Pancreas (tissue), 10 donors: ENCODE data around the gene PCNP. TPM values are rescaled to one million over a fixed set of nuclear protein-coding genes. Genes with fewer than 3 reads are reported as not detected.
"Not testable (repeated sequence)": the region's sequence is repeated elsewhere in the genome, so short reads cannot be mapped to it uniquely, and the experiment has no call there.

Source experiments
- ATAC-seq, 4 donors: fragments of 200-7000 bp; cut with Tn5 transposase; one replicate each; pipeline versions ENCODE4 v1.8.0 to v1.9.1; 2020; ENCODE audit warnings: mild to moderate bottlenecking in 4 of 4, moderate library complexity in 4 of 4
- DNase-seq, 6 donors: peaks; one replicate each; pipeline ENCODE4 v3.0.0-alpha.2; 2020
- FAIRE-seq: peaks from 2 replicates; lab custom pipeline; 2012; peaks lifted over from hg19 to GRCh38; lab: Jason Lieb, UNC
- H3K27ac ChIP-seq, 4 donors: fragments of 200-600 bp; sonication (generic); 1 replicate in 3 of 4; 2 replicates in 1 of 4; pipeline versions ENCODE4 v1.5.0 to v1.8.0; 2020
- H3K27me3 ChIP-seq, 4 donors: fragments of 200-600 bp; one replicate each; pipeline ENCODE4 v1.8.0; 2021
- H3K36me3 ChIP-seq, 3 donors: fragments of 200-600 bp; sonication (generic) in 1 of 3; one replicate each; pipeline versions ENCODE4 v1.5.0 to v1.8.0; 2020 to 2021
- H3K4me1 ChIP-seq, 3 donors: fragments of 200-600 bp; one replicate each; pipeline ENCODE4 v1.8.0; 2021
- H3K4me3 ChIP-seq, 4 donors: fragments of 200-600 bp; sonication (generic) in 2 of 4; one replicate each; pipeline versions ENCODE4 v1.5.0 to v1.8.0; 2020 to 2021
- H3K9me3 ChIP-seq, 4 donors: fragments of 200-600 bp; one replicate each; pipeline ENCODE4 v1.8.0; 2021
- WGBS, 2 donors: extraction: QIAGEN DNeasy Blood & Tissue Kit; methylation state at CpG; one replicate each; pipeline ENCODE4 v1.1.7; 2013; 5-methylcytosine and 5-hydroxymethylcytosine counted together
- intact Hi-C, 3 donors: fragments of 100-400 bp; cut with DNase I; formaldehyde crosslinking; loops; one replicate each; pipeline versions ENCODE4 v1.11.1 to v1.14.2; 2022
- polyA plus RNA-seq, 2 donors: library from polyadenylated mRNA; stranded (reverse); fragments of 200-250 nt; gene quantifications; one replicate each; pipeline ENCODE4 v1.2.3, GENCODE V29; 2013
- total RNA-seq, 6 donors: library from RNA; stranded (reverse); fragmentation: NEBNext Ultra II Directional in 4 of 6; extraction: Animal tissue kit (Norgen Biotek cat#: 25700) in 4 of 6; gene quantifications; one replicate each; pipeline versions ENCODE4 v1.2.1 to v1.2.4, GENCODE V29; 2021 to 2023
- TF ChIP-seq, protein P1 (sequence below), 4 donors: fragments of 200-600 bp; sonication (generic) in 3 of 4; IDR thresholded peaks; one replicate each; pipeline versions ENCODE4 v1.5.0 to v1.8.0; 2021; ENCODE audit warnings: antibody characterized with exemption in 4 of 4
- donor health status: healthy with polysubstance abuse.
- donor health status: DM: no; HTN: no; CAD: no; lungs with moderate emphysema.
- donor health status: DM: no; HTN: no; CAD: no.
- donor health status: control.
- donor health status: control.
- donor health status: Bipolar disorder and iron deficiency.
- donor health status: DM: yes; HTN: yes; CAD: no.
- donor health status: DM: no; HTN: no; CAD: no.
- donor health status: DM: no; HTN: no; CAD: no.
- donor health status: DM: yes; HTN: yes; CAD: no.

PCNP gene
- total and polyA plus RNA-seq, 8 donors, result 35.5 to 71.2 (median 65.0) TPM

GRCh38 chr3:101549473-101549872, 24.5 kb upstream of the PCNP start:
- no peaks in the 10 kb centered on the region for H3K27me3 ChIP-seq
- H3K4me1 ChIP-seq, result no peaks in the 10 kb centered on the region
- no peak for DNase-seq
- intact Hi-C loops, result no loop called here
- H3K36me3 ChIP-seq, result no peaks in the 10 kb centered on the region
- no peak overlapping the region for H3K27ac ChIP-seq
- no peaks in the 10 kb centered on the region for H3K9me3 ChIP-seq
- FAIRE-seq, result no peak
- no peak for ATAC-seq
- WGBS, 2 donors, result 33 to 67% methylated on average over 1 of the region's 1 CpG
- TF ChIP-seq, protein P1, sequence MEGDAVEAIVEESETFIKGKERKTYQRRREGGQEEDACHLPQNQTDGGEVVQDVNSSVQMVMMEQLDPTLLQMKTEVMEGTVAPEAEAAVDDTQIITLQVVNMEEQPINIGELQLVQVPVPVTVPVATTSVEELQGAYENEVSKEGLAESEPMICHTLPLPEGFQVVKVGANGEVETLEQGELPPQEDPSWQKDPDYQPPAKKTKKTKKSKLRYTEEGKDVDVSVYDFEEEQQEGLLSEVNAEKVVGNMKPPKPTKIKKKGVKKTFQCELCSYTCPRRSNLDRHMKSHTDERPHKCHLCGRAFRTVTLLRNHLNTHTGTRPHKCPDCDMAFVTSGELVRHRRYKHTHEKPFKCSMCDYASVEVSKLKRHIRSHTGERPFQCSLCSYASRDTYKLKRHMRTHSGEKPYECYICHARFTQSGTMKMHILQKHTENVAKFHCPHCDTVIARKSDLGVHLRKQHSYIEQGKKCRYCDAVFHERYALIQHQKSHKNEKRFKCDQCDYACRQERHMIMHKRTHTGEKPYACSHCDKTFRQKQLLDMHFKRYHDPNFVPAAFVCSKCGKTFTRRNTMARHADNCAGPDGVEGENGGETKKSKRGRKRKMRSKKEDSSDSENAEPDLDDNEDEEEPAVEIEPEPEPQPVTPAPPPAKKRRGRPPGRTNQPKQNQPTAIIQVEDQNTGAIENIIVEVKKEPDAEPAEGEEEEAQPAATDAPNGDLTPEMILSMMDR (IDR thresholded peaks at IDR 0.05), result no peak
- H3K4me3 ChIP-seq, result no peak overlapping the region

DNA sequence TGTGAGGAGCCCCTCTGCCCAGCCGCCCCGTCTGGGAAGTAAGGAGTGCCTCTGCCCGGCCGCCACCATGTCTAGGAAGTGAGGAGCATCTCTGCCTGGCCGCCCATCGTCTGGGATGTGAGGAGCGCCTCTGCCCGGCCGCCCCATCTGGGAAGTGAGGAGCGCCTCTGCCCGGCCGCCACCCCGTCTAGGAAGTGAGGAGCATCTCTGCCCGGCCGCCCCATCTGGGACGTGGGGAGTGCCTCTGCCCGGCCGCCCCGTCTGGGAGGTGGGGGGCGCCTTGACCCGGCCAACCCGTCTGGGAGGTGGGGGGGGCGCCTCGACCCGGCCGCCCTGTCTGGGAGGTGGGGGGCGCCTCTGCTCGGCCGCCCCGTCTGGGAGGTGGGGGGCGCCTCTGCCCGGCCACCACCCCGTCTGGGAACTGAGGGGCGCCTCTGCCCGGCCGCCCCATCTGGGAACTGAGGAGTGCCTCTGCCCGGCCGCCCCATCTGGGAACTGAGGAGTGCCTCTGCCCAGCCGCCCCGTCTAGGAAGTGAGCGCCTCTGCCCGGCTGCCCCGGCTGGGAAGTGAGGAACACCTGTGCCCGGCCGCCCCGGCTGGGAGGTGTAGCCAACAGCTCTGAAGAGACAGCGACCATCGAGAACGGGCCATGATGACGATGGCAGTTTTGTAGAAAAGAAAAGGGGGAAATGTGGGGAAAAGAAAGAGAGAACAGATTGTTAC, 22.5 kb upstream of the PCNP start:
- H3K4me3 ChIP-seq, ATAC-seq, H3K36me3 ChIP-seq, intact Hi-C loops, FAIRE-seq, H3K27me3 ChIP-seq, H3K9me3 ChIP-seq, H3K4me1 ChIP-seq, H3K27ac ChIP-seq: not testable (repeated sequence)
- 93 to 98% methylated on average over 28 to 50 of the region's 50 CpGs for WGBS, 2 donors
- peak in 1 of 6 donors; percentile 63 for DNase-seq

GRCh38 chr3:101553381-101553780, 20.6 kb upstream of the PCNP start:
- FAIRE-seq, ATAC-seq, H3K27me3 ChIP-seq, H3K4me3 ChIP-seq, DNase-seq, H3K27ac ChIP-seq, H3K36me3 ChIP-seq, H3K4me1 ChIP-seq, intact Hi-C loops, H3K9me3 ChIP-seq: not testable (repeated sequence)
- WGBS, 2 donors, result 69 to 74% methylated on average over 5 of the region's 5 CpGs

DNA sequence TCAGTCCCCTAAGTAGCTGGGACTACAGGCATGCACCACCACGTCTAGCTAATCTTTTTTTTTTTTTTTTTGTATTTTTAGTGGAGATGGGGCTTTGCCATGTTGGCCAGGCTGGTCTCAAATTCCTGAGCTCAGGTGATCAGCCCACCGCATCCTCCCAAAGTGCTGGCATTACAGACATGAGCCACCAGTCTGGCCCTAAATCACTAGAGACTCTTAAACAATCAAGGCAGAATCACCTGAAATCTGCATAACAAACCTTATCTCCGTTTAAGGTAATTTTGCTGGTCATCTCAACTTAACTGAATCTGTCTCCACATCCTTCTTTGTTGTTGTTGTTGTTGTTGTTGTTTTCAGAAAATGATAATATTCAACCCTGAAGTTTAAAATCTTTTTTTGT, 17.9 kb upstream of the PCNP start:
- Histone ChIP-seq H3K27ac (no peak overlapping the region), H3K4me1 (no peaks in the 10 kb centered on the region), H3K27me3 (peaks cover 0 to 20% (median 1%) of the 10 kb centered on the region in 4 donors), H3K4me3 (no peak overlapping the region), H3K9me3 (no peaks in the 10 kb centered on the region), H3K36me3 (no peaks in the 10 kb centered on the region)
- no peak for ATAC-seq
- TF ChIP-seq, protein P1 (IDR thresholded peaks at IDR 0.05), result no peak
- intact Hi-C loops, result no loop called here
- no peak for DNase-seq
- FAIRE-seq, result no peak
- WGBS, 2 donors, result 37 to 45% methylated on average over 3 of the region's 3 CpGs

GRCh38 chr3:101561630-101562328, 12.2 kb upstream of the PCNP start, which contains the start of gene TRMT10C:
Gene TRMT10C (plus strand): TSS chr3:101561868. CDS start chr3:101564782, 2,914 bp downstream.
- FAIRE-seq (peak; percentile 5), ATAC-seq (peak; percentile 99 to 100 (median 100)), DNase-seq (peak; percentile 82 to 91 (median 87))
- H3K9me3 ChIP-seq, result no peaks in the 10 kb centered on the region
- intact Hi-C loops, result no loop called here
- H3K4me1 ChIP-seq, result peaks cover 0 to 10% (median 0%) of the 10 kb centered on the region in 3 donors
- H3K36me3 ChIP-seq, result peaks cover 0 to 11% (median 9%) of the 10 kb centered on the region in 3 donors
- 0 to 1% methylated on average over 35 of the region's 35 CpGs for WGBS, 2 donors
- H3K27ac ChIP-seq, result peak within 1 kb of the TSS; percentile 56 to 75 (median 60)
- TF ChIP-seq, protein P1 (IDR thresholded peaks at IDR 0.05), result no peak
- H3K27me3 ChIP-seq, result peaks cover 0 to 20% (median 1%) of the 10 kb centered on the region in 4 donors
- peak within 1 kb of the TSS; percentile 24 to 95 (median 77) for H3K4me3 ChIP-seq
